Sigmoid colon (tissue), 4 donors: Measurements from ENCODE around the gene SLC22A1.

Experiments
- EP300 ChIP-seq, 4 donors: sonication (generic); formaldehyde crosslinking; IDR thresholded peaks; one replicate each; pipeline ENCODE4 v1.6.1; 2017; ENCODE audit warnings: antibody characterized with exemption in 4 of 4
- POLR2A ChIP-seq, 2 donors: fragments of 450-650 bp; IDR thresholded peaks; one replicate each; pipeline ENCODE4 v1.6.1; 2016; ENCODE audit warnings: antibody characterized with exemption in 2 of 2, mild to moderate bottlenecking in 2 of 2, moderate library complexity in 2 of 2
- POLR2AphosphoS5 ChIP-seq, 4 donors: sonication (generic); formaldehyde crosslinking; IDR thresholded peaks; one replicate each; pipeline ENCODE4 v1.6.1; 2017; ENCODE audit warnings: antibody characterized with exemption in 4 of 4
- TF ChIP-seq, protein P1 (sequence below), 4 experiments: fragments of 450-650 bp in 3 of 4; fragments of 200-600 bp in 1 of 4; IDR thresholded peaks; one replicate each; pipeline ENCODE4 v1.5.1; 2016 to 2019; ENCODE audit warnings: antibody characterized with exemption in 4 of 4, mild to moderate bottlenecking in 3 of 4, moderate library complexity in 2 of 4

DNA sequence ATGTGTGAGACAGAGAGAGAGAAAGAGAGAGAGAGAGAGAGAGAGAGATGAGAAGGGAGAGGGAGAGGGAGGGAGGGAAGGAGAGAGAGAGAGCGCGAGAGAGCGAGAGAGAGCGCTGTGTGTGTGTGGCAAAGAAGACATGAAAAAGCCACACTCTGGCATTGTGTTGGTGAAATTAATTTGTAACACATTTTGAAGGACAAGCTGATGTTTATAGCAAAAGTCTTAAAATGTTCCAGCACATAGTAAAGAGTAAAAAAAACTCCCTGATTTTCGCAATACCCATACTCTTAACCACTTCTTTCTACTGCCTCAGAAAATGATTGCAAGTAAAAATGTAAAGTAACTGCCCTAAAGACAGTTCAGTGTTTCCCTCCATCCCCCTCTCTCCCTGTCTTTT is 56.7 kb downstream of the SLC22A1 start:
- TF ChIP-seq POLR2A (IDR thresholded peaks at IDR 0.05), result no peak
- TF ChIP-seq, protein P1, sequence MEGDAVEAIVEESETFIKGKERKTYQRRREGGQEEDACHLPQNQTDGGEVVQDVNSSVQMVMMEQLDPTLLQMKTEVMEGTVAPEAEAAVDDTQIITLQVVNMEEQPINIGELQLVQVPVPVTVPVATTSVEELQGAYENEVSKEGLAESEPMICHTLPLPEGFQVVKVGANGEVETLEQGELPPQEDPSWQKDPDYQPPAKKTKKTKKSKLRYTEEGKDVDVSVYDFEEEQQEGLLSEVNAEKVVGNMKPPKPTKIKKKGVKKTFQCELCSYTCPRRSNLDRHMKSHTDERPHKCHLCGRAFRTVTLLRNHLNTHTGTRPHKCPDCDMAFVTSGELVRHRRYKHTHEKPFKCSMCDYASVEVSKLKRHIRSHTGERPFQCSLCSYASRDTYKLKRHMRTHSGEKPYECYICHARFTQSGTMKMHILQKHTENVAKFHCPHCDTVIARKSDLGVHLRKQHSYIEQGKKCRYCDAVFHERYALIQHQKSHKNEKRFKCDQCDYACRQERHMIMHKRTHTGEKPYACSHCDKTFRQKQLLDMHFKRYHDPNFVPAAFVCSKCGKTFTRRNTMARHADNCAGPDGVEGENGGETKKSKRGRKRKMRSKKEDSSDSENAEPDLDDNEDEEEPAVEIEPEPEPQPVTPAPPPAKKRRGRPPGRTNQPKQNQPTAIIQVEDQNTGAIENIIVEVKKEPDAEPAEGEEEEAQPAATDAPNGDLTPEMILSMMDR (IDR thresholded peaks at IDR 0.05), result no peak
- TF ChIP-seq POLR2AphosphoS5 (IDR thresholded peaks at IDR 0.05), result no peak
- TF ChIP-seq EP300 (IDR thresholded peaks at IDR 0.05), result no peak
